ENCODE data around the gene ASB2.

GRCh38 chr14:93964820-93965286, 11.5 kb downstream of the ASB2 start:
- TF ChIP-seq EP300 (IDR thresholded peaks at IDR 0.05; ENCODE audit: borderline replicate concordance in 1 of 2, low read depth in 1 of 2, low read length in 1 of 2) (no peak), CTCF (IDR thresholded peaks at IDR 0.05) (no peak), MAX (IDR thresholded peaks at IDR 0.05; ENCODE audit: low read depth) (no peak), USF2 (IDR thresholded peaks at IDR 0.05; ENCODE audit: borderline replicate concordance, low read depth, low read length) (no peak), RCOR1 (IDR thresholded peaks at IDR 0.05; ENCODE audit: low read length) (no peak), RAD21 (IDR thresholded peaks at IDR 0.05; ENCODE audit: low read length) (no peak), TEAD4 (IDR thresholded peaks at IDR 0.05; ENCODE audit: borderline replicate concordance, insufficient read depth) (no peak), YY1 (IDR thresholded peaks at IDR 0.05; ENCODE audit: low read depth) (no peak), NRF1 (IDR thresholded peaks at IDR 0.05; ENCODE audit: low read depth, low read length) (no peak), POLR2AphosphoS5 (IDR thresholded peaks at IDR 0.05; ENCODE audit: low read depth, low read length) (no peak), REST (IDR thresholded peaks at IDR 0.05; ENCODE audit: low read depth, low read length) (no peak), EZH2phosphoT487 (IDR thresholded peaks at IDR 0.05; ENCODE audit: borderline replicate concordance, low read depth) (no peak)

Data from SK-N-SH (cell line).